K562 (cell line): ENCODE measurements around the gene DNAJC1. TPM values are rescaled to one million over a fixed set of nuclear protein-coding genes. Genes with fewer than 3 reads are reported as not detected.

Experiments used
- ARID3B ChIP-seq: fragments of 250-450 bp; sonication (Bioruptor Pico); IDR thresholded peaks from 2 replicates; pipeline ENCODE4 v1.4.0; 2020; ENCODE audit warnings: borderline replicate concordance
- CGGBP1 ChIP-seq: fragments of 250-450 bp; sonication (Bioruptor Pico); IDR thresholded peaks from 2 replicates; pipeline ENCODE4 v1.9.0; 2021; ENCODE audit warnings: mild to moderate bottlenecking
- CTBP1 ChIP-seq: fragments of 450-650 bp; IDR thresholded peaks from 2 replicates; pipeline ENCODE4 v1.6.1; 2016; ENCODE audit warnings: borderline replicate concordance
- ESRRB ChIP-seq: fragments of 250-450 bp; sonication (Bioruptor Pico); IDR thresholded peaks from 2 replicates; pipeline ENCODE4 v1.5.0; 2020; ENCODE audit warnings: mild to moderate bottlenecking, moderate library complexity, borderline replicate concordance
- HLTF ChIP-seq: fragments of 450-650 bp; IDR thresholded peaks from 2 replicates; pipeline ENCODE4 v1.6.1; 2016
- KDM1A ChIP-seq, 2 experiments: fragments of 450-650 bp; IDR thresholded peaks; 2 replicates each; pipeline ENCODE4 v1.6.1; 2016; ENCODE audit warnings: mild to moderate bottlenecking in 2 of 2
- MEIS2 ChIP-seq: fragments of 450-650 bp; IDR thresholded peaks from 2 replicates; pipeline ENCODE4 v1.6.1; 2014; ENCODE audit warnings: mild to moderate bottlenecking; ENCODE audit not compliant: partially characterized antibody
- NFXL1 ChIP-seq: fragments of 450-650 bp; formaldehyde crosslinking; IDR thresholded peaks from 2 replicates; pipeline ENCODE4 v1.4.0; 2021; ENCODE audit warnings: mild to moderate bottlenecking
- NFYB ChIP-seq: IDR thresholded peaks from 2 replicates; pipeline ENCODE4 v1.6.1; 2011; ENCODE audit warnings: mild to moderate bottlenecking, moderate library complexity; ENCODE audit not compliant: insufficient read length; ENCODE audit errors: extremely low read depth
- PHTF2 ChIP-seq: fragments of 250-450 bp; sonication (Bioruptor Pico); IDR thresholded peaks from 2 replicates; pipeline ENCODE4 v1.5.0; 2021; ENCODE audit warnings: mild to moderate bottlenecking
- RUNX1 ChIP-seq: sonication (generic); IDR thresholded peaks from 2 replicates; pipeline ENCODE4 v1.6.1; 2016; ENCODE audit warnings: antibody characterized with exemption, low read depth
- SNRNP70 ChIP-seq: fragments of 200-400 bp; formaldehyde crosslinking; optimal IDR thresholded peaks from 2 replicates; pipeline ENCODE3; 2017; ENCODE audit warnings: low read depth, low read length
- SRSF1 ChIP-seq: fragments of 200-400 bp; formaldehyde crosslinking; IDR thresholded peaks from 2 replicates; pipeline ENCODE4 v1.6.1; 2017; ENCODE audit warnings: mild to moderate bottlenecking, low read depth, low read length, moderate library complexity
- SRSF3 ChIP-seq: fragments of 200-400 bp; formaldehyde crosslinking; IDR thresholded peaks from 2 replicates; pipeline ENCODE4 v1.6.1; 2016; ENCODE audit warnings: mild to moderate bottlenecking, low read length, moderate library complexity; ENCODE audit not compliant: insufficient read depth
- TSHZ1 ChIP-seq: fragments of 250-450 bp; sonication (Bioruptor Pico); IDR thresholded peaks from 2 replicates; pipeline ENCODE4 v1.4.0; 2020; ENCODE audit warnings: mild to moderate bottlenecking, moderate library complexity
- ZEB2 ChIP-seq: fragments of 450-650 bp; IDR thresholded peaks from 2 replicates; pipeline ENCODE4 v1.6.1; 2016
- ZNF41 ChIP-seq: fragments of 250-450 bp; sonication (Bioruptor Pico); conservative IDR thresholded peaks from 2 replicates; pipeline ENCODE4 v1.4.0; 2020; ENCODE audit warnings: mild to moderate bottlenecking
- ZNF444 ChIP-seq: fragments of 250-450 bp; sonication (Bioruptor Pico); IDR thresholded peaks from 2 replicates; pipeline ENCODE4 v1.4.0; 2020; ENCODE audit warnings: mild to moderate bottlenecking, moderate library complexity
- ZNF695 ChIP-seq: fragments of 450-650 bp; formaldehyde crosslinking; IDR thresholded peaks from 2 replicates; pipeline ENCODE4 v1.4.0; 2020; ENCODE audit warnings: mild to moderate bottlenecking, moderate library complexity
- ZNF717 ChIP-seq: fragments of 250-450 bp; sonication (Bioruptor Pico); IDR thresholded peaks from 2 replicates; pipeline ENCODE4 v1.5.0; 2021
- polyA plus RNA-seq, 8 experiments: library from polyadenylated mRNA; depleted of rRNA in 4 of 8; stranded (reverse) in 5 of 8; unstranded in 3 of 8; fragments of >200 nt; fragmentation: Nextera tagmentation in 2 of 8; fragmentation: Illumina TruSeq in 1 of 8; extraction: Ambion mirVana in 2 of 8; extraction: Trizol in 1 of 8; gene quantifications; 2 replicates each; pipeline versions ENCODE4 v1.2.1 to v1.2.3, GENCODE V29; 2011 to 2014; ENCODE audit warnings: inconsistent platforms in 1 of 8, missing spikeins in 1 of 8
- total RNA-seq, 7 experiments: library from RNA; depleted of rRNA in 6 of 7; stranded (reverse); fragments of >200 nt in 6 of 7; fragmentation: Illumina TruSeq in 2 of 7; extraction: Trizol in 2 of 7; gene quantifications; 2 replicates each; pipeline versions ENCODE4 v1.2.1 to v1.2.3, GENCODE V29; 2011 to 2021; ENCODE audit warnings: low replicate concordance in 1 of 7
- TF ChIP-seq, protein P1 (sequence below), 2 experiments: IDR thresholded peaks in 1 of 2; conservative IDR thresholded peaks in 1 of 2; 2 replicates each; pipeline ENCODE4 v1.6.1; 2016; ENCODE audit warnings: low read depth in 2 of 2, mild to moderate bottlenecking in 1 of 2, missing compliant biosample characterization in 1 of 2, missing genetic modification characterization in 1 of 2, moderate library complexity in 1 of 2
- TF ChIP-seq, protein P2 (sequence below): fragments of 250-450 bp; sonication (Bioruptor Pico); IDR thresholded peaks from 2 replicates; pipeline ENCODE4 v1.5.0; 2021

Gene DNAJC1
- total and polyA plus RNA-seq, 9 of the 15 experiments (the other 6 are each of a cell fraction or from before 2014, with no cell fraction given): 5.4 to 77.6 (median 40.3) TPM

DNA sequence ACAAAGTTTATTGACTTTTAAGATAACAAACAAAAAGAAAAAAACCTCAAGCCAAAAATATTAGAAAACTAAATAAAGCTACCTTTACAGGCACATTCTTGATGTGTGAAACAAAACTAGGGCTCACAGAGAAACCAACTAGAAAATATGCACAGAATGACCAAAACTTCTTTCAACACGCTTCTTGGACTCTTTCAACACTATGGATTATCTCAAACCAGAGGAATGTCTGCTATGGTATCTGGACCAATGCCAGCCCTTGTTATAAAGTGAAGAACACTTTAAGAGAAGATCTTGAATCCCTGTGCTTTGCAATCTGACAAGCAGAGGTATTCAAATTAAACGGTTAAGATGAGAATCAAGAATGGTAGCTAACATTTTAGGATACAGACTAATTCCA lies 76.6 kb downstream of the DNAJC1 start (continued):
- TF ChIP-seq SRSF1 (no peak), CTBP1 (no peak), ZNF717 (CRISPR knock-in tag) (no peak), ESRRB (CRISPR knock-in tag) (no peak), SRSF3 (no peak), TSHZ1 (CRISPR knock-in tag) (no peak), NFYB (no peak), ZNF695 (CRISPR knock-in tag) (no peak), KDM1A (IDR thresholded peaks at IDR 0.05) (peak; percentile 33 to 34; a peak in 1 of 4 replicates), NFXL1 (no peak), CGGBP1 (CRISPR knock-in tag) (no peak), PHTF2 (CRISPR knock-in tag) (no peak), ZNF41 (no peak), MEIS2 (peak; percentile 84), SNRNP70 (no peak), ZEB2 (no peak), ZNF444 (CRISPR knock-in tag) (no peak), ARID3B (CRISPR knock-in tag) (no peak), RUNX1 (no peak), HLTF (no peak)
- TF ChIP-seq, protein P1, sequence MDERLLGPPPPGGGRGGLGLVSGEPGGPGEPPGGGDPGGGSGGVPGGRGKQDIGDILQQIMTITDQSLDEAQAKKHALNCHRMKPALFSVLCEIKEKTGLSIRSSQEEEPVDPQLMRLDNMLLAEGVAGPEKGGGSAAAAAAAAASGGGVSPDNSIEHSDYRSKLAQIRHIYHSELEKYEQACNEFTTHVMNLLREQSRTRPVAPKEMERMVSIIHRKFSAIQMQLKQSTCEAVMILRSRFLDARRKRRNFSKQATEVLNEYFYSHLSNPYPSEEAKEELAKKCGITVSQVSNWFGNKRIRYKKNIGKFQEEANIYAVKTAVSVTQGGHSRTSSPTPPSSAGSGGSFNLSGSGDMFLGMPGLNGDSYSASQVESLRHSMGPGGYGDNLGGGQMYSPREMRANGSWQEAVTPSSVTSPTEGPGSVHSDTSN (CRISPR knock-in tag; IDR thresholded peaks at IDR 0.05; ENCODE audit: low read depth): no peak
- TF ChIP-seq, protein P1 (tag; conservative IDR thresholded peaks at IDR 0.05; ENCODE audit: low read depth): peak; percentile 57
- TF ChIP-seq, protein P2, sequence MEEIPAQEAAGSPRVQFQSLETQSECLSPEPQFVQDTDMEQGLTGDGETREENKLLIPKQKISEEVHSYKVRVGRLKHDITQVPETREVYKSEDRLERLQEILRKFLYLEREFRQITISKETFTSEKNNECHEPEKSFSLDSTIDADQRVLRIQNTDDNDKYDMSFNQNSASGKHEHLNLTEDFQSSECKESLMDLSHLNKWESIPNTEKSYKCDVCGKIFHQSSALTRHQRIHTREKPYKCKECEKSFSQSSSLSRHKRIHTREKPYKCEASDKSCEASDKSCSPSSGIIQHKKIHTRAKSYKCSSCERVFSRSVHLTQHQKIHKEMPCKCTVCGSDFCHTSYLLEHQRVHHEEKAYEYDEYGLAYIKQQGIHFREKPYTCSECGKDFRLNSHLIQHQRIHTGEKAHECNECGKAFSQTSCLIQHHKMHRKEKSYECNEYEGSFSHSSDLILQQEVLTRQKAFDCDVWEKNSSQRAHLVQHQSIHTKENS (CRISPR knock-in tag): no peak
